Aortic smooth muscle cell (primary cell): ENCODE results near the gene HEPACAM. TPM values are rescaled to one million over a fixed set of nuclear protein-coding genes. Genes with fewer than 3 reads are reported as not detected.

ENCODE experiments used
- total RNA-seq: library from RNA; depleted of rRNA; stranded (reverse); fragments of >200 nt; gene quantifications from 2 replicates; pipeline ENCODE4 v1.2.3, GENCODE V29; 2014

HEPACAM gene, protein sequence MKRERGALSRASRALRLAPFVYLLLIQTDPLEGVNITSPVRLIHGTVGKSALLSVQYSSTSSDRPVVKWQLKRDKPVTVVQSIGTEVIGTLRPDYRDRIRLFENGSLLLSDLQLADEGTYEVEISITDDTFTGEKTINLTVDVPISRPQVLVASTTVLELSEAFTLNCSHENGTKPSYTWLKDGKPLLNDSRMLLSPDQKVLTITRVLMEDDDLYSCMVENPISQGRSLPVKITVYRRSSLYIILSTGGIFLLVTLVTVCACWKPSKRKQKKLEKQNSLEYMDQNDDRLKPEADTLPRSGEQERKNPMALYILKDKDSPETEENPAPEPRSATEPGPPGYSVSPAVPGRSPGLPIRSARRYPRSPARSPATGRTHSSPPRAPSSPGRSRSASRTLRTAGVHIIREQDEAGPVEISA
- total RNA-seq, result not detected in 2 replicates

DNA sequence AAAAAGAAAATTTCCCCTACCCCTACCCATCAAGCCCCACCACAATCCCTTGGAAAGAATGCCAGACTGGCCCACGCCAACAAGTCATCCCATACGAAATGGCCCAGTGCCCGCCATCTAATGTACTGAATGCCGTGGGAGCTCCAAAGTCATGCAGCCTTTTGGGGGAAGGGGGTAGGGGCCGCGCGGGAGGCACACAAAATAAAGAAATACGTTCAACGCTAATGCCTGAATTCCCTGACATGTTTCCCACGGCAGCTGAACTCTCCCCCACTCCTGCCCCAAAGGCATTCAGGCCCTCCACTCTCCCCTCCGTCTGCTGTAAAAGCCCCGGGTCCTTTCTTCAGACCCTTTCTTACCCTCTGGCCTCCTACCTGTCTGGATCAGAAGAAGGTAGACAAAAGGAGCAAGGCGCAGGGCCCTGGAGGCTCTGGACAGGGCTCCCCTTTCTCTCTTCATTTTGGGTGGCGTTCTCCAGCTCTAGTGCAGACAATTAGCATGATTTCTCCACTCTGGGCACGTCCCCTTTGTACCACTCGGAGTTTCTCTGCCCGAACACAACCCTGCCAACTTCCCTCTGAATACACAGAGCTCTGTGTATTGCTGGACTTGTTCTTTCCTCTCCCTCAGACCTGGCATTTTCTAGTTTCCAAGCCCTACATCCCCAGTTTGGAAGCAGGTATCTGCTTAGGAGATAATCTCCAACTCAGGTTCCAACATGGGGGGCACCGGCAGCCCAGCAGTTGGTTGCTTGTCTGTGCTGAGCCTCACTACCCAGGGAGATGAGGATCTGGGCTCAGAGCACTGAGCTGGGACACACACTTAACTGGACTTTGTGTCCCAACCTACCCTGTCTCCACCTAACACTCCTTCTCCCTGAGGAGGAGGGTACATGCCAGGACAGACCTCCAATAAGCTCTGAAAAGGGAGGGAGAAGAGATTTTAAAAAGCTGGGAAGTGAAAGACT, at the start of gene HEPACAM:
TSS of gene HEPACAM (minus strand) at position 500 of the 967 bp plus-strand sequence. CDS start at position 459, 41 bp downstream.

DNA sequence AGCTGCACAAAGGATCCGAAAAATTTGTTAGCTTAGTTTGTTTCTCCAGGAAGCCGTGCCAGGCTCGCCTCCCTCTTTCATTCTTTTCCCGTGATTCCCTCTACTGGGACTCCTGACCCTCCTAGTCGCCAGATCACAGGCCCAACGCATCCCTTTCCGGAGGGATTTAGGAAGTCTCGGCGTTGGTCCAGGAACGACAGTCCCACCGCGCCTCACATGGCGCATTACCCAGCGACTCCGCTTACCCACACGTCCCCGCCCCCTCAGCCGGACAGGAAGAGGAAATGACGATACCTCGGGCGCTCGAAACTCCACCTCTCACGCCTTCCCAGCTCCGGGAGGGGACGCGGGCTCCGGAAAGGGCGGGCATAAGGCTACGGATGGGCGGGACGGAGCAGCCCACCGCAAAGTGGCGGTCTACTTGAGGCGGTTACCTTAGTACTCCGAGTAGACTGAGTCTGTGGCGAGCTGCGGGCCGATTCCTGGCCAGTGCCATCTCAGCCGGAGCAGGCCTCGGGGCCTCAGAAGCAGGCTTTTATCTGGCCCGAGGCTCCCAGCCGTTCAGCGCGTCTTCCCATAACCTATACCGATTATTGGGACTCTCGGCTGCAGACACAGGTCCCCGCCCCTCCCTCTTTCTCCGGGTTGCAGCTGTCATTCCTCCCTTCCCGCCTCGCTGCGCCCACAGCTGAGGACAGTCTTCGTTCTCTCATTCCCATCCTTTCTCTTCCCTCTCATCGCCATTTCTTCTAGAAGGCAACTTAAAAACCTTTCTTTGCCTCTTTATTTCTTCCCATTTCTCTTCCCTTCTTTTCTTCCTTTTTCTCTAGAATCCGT, 18.1 kb upstream of the HEPACAM start, which contains the start of gene CCDC15:
TSS of gene CCDC15 (plus strand) at position 450 of the 837 bp plus-strand sequence. CDS start 531 bp downstream, outside the sequence.

DNA sequence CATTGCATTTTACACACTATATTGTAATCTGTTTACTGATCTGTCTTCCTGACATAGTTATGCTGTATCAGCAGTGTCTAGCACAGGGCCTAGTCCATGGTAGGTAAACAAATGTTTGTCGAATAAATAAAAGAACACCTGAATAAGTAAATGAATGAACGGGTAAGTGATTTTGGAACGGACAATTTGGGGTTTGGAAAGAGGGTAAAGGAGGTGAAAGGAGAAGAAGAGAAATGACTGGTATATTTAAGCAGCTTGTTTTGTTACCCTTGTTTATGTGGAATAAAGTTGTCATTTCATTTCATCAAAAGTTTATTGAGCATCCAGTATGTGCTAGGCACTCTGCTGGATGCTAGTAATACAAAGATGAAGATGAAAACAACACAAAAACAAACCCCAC, 16.9 kb downstream of the HEPACAM start, which contains the start of gene HEPN1:
TSS of gene HEPN1 (plus strand) at position 301 of the 400 bp plus-strand sequence.

DNA sequence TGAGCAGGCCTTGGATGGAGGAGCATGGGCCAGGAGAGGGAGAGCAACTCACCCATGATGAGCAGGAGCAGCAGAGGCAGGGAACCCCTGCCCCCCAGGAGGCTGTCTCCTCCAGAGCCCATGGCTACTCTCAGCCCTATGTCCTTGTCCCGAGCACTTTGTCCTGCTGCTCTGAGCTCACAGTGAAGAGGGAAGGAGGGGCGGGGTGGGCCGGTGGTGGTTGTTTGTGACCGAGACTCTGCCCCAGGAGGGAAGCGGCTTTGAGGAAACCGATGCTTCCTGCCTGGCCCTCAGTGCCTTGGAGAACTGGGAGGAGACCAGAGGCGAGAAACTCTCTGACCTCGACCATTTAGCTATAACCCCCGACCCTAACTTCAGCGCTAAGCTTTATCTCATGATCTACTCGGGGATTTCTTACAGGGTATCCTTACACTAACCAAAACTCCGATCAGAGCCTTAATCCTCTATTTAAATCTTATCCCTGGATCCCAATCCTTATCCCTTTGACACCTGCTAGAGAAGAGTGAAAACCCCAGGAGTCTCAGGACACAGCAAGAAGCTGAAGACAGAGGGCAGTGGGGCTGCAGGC, 38.1 kb downstream of the HEPACAM start, which contains the start of gene ROBO4:
TSS of gene ROBO4 (minus strand) at position 192 of the 589 bp plus-strand sequence. CDS start at position 122, 70 bp downstream.

Other genes starting within 250 kb of the HEPACAM start
- 0.40 and 1.1 TPM in 2 replicates for gene NRGN, start 196.1 kb downstream of the HEPACAM start, total RNA-seq
- gene VSIG2, start 183.8 kb downstream of the HEPACAM start, total RNA-seq, result 0.06 and 0.13 TPM in 2 replicates
- 7.0 and 13.6 TPM in 2 replicates for gene ESAM, start 173.8 kb downstream of the HEPACAM start, total RNA-seq
- gene MSANTD2, start 135.6 kb downstream of the HEPACAM start, total RNA-seq, result 5.9 and 7.4 TPM in 2 replicates
- 2.5 and 2.7 TPM in 2 replicates for gene ROBO3, start 70.6 kb downstream of the HEPACAM start, total RNA-seq
- 1.9 and 3.6 TPM in 2 replicates for gene ROBO4, start 38.2 kb downstream of the HEPACAM start, total RNA-seq
- gene HEPN1, start 16.8 kb downstream of the HEPACAM start, total RNA-seq, result not detected in 2 replicates
- 1.4 and 1.7 TPM in 2 replicates for gene CCDC15, start 18.2 kb upstream of the HEPACAM start, total RNA-seq
- gene SLC37A2, start 127.3 kb upstream of the HEPACAM start, total RNA-seq, result 0.06 and 0.13 TPM in 2 replicates
- 19.7 and 27.2 TPM in 2 replicates for gene TMEM218, start 175.6 kb upstream of the HEPACAM start, total RNA-seq
- 0.92 and 1.1 TPM in 2 replicates for gene PKNOX2, start 228.7 kb upstream of the HEPACAM start, total RNA-seq